Keratinocyte (primary cell): ENCODE results near the gene PADI1. TPM values are rescaled to one million over a fixed set of nuclear protein-coding genes. Genes with fewer than 3 reads are reported as not detected.

Experiments
- DNase-seq: peaks from one replicate; pipeline ENCODE4 v3.0.0-alpha.2; 2011; ENCODE audit warnings: low read depth, missing footprints, low spot score
- FAIRE-seq: peaks from 2 replicates; lab custom pipeline; 2011; peaks lifted over from hg19 to GRCh38; lab: Jason Lieb, UNC
- H2AFZ ChIP-seq: 2 replicates; pipeline ENCODE4 v1.6.0; 2012; ENCODE audit warnings: low read length, control low read depth, inconsistent platforms; ENCODE audit not compliant: control insufficient read depth
- H3K27ac ChIP-seq: 2 replicates; pipeline ENCODE4 v1.5.1; 2011; ENCODE audit warnings: low read length; ENCODE audit not compliant: control insufficient read depth, insufficient read depth
- H3K27me3 ChIP-seq: 3 replicates; pipeline ENCODE4 v1.6.0; 2011; ENCODE audit warnings: low read length; ENCODE audit not compliant: control insufficient read depth, insufficient read depth; ENCODE audit errors: extremely low read depth
- H3K36me3 ChIP-seq, 2 experiments: 2 replicates in 1 of 2; 3 replicates in 1 of 2; pipeline ENCODE4 v1.5.1; 2011; ENCODE audit warnings: low read length in 2 of 2, mild to moderate bottlenecking in 1 of 2; ENCODE audit not compliant: control insufficient read depth in 2 of 2, insufficient read depth in 2 of 2; ENCODE audit errors: extremely low read depth in 1 of 2
- H3K4me1 ChIP-seq: 3 replicates; pipeline ENCODE4 v1.5.1; 2011; ENCODE audit warnings: low read length; ENCODE audit not compliant: control insufficient read depth, insufficient read depth; ENCODE audit errors: extremely low read depth
- H3K4me2 ChIP-seq: 3 replicates; pipeline ENCODE4 v1.6.0; 2011; ENCODE audit warnings: low read depth, low read length; ENCODE audit not compliant: control insufficient read depth, insufficient read depth; ENCODE audit errors: extremely low read depth
- H3K4me3 ChIP-seq, 3 experiments: fragments of 200-600 bp in 1 of 3; sonication (generic) in 1 of 3; 2 replicates in 2 of 3; 3 replicates in 1 of 3; pipeline ENCODE4 v1.5.1; 2011 to 2016; ENCODE audit warnings: low read length in 3 of 3, mild to moderate bottlenecking in 3 of 3, control low read depth in 2 of 3, inconsistent platforms in 1 of 3, low read depth in 1 of 3, mixed read lengths in 1 of 3, mixed run types in 1 of 3, moderate library complexity in 1 of 3; ENCODE audit not compliant: control insufficient read depth in 2 of 3, insufficient read depth in 2 of 3; ENCODE audit errors: extremely low read depth in 1 of 3
- H3K79me2 ChIP-seq: 2 replicates; pipeline ENCODE4 v1.6.0; 2012; ENCODE audit warnings: low read length; ENCODE audit not compliant: control insufficient read depth, insufficient read depth
- H3K9ac ChIP-seq: 3 replicates; pipeline ENCODE4 v1.6.0; 2011; ENCODE audit warnings: low read length; ENCODE audit not compliant: control insufficient read depth, insufficient read depth; ENCODE audit errors: extremely low read depth
- H3K9me1 ChIP-seq: 3 replicates; pipeline ENCODE4 v1.6.0; 2011; ENCODE audit warnings: low read length; ENCODE audit not compliant: control insufficient read depth, insufficient read depth; ENCODE audit errors: extremely low read depth
- H3K9me3 ChIP-seq: 2 replicates; pipeline ENCODE4 v1.5.1; 2012; ENCODE audit warnings: low read depth, low read length; ENCODE audit not compliant: control insufficient read depth
- H4K20me1 ChIP-seq: 3 replicates; pipeline ENCODE4 v1.6.0; 2011; ENCODE audit warnings: low read length; ENCODE audit not compliant: control insufficient read depth, insufficient read depth; ENCODE audit errors: extremely low read depth
- CTCF ChIP-seq, 3 experiments: IDR thresholded peaks in 1 of 3; conservative IDR thresholded peaks in 1 of 3; optimal IDR thresholded peaks in 1 of 3; 2 replicates in 2 of 3; 3 replicates in 1 of 3; pipeline versions ENCODE3 to v1.5.1; 2011; ENCODE audit warnings: low read length in 3 of 3, mild to moderate bottlenecking in 3 of 3, moderate library complexity in 2 of 3, control low read depth in 1 of 3, inconsistent platforms in 1 of 3; ENCODE audit not compliant: insufficient read depth in 2 of 3; ENCODE audit errors: extremely low read depth in 1 of 3
- EZH2 ChIP-seq: IDR thresholded peaks from one replicate; pipeline ENCODE4 v1.6.1; 2012; ENCODE audit warnings: inconsistent platforms, mild to moderate bottlenecking, low read length, moderate library complexity
- dilution Hi-C: fragments of 300-500 bp; cut with MboI; formaldehyde crosslinking; loops from one replicate; pipeline ENCODE4 v1.7.0; 2020; ENCODE audit warnings: low sequenced_read_pairs; ENCODE audit not compliant: extremely low pct_ligation_motif_present
- polyA plus RNA-seq, 5 experiments: library from polyadenylated mRNA; depleted of rRNA in 3 of 5; stranded (reverse) in 3 of 5; stranded (forward) in 1 of 5; unstranded in 1 of 5; fragments of >200 nt; gene quantifications; 1 replicate in 1 of 5; 2 replicates in 3 of 5; 3 replicates in 1 of 5; pipeline versions ENCODE4 v1.2.1 to v1.2.3, GENCODE V29; 2011 to 2012; ENCODE audit warnings: missing spikeins in 2 of 5, low read depth in 1 of 5, low replicate concordance in 1 of 5

PADI1 gene
- polyA plus RNA-seq, 1 donor (not counting 4 experiments of a cell fraction or from before 2014, with no cell fraction given), result 0.96 TPM

- H2AFZ ChIP-seq, result no peak overlapping the region
Measured at GRCh38 chr1:17193222-17194132, 11.5 kb upstream of the PADI1 start.

GRCh38 chr1:17194133-17194475, 10.8 kb upstream of the PADI1 start:
- no peaks in the 10 kb centered on the region for H3K9me3 ChIP-seq
- TF ChIP-seq CTCF (optimal IDR thresholded peaks at IDR 0.05 in 1 of 3, IDR thresholded peaks at IDR 0.05 in 1 of 3, conservative IDR thresholded peaks at IDR 0.05 in 1 of 3; ENCODE audit: extremely low read depth in 1 of 3, insufficient read depth in 2 of 3, low read length in 3 of 3), result no peak
- H3K79me2 ChIP-seq, result no peaks in the 10 kb centered on the region
- dilution Hi-C loops, result no loop called here
- H3K4me2 ChIP-seq, result no peak overlapping the region
- H3K9me1 ChIP-seq, result peaks cover 2% of the 10 kb centered on the region
- H3K4me1 ChIP-seq, result peaks cover 63% of the 10 kb centered on the region
- DNase-seq (no peak), FAIRE-seq (no peak)
- no peak overlapping the region for H3K27ac ChIP-seq
- no peaks in the 10 kb centered on the region for H4K20me1 ChIP-seq
- H3K27me3 ChIP-seq, result no peaks in the 10 kb centered on the region
- no peaks in the 10 kb centered on the region for H3K36me3 ChIP-seq
- H3K4me3 ChIP-seq, result no peak overlapping the region
- no peak overlapping the region for H3K9ac ChIP-seq
- no peak overlapping the region for H2AFZ ChIP-seq

More at GRCh38 chr1:17193222-17194132, 11.5 kb upstream of the PADI1 start:
- TF ChIP-seq EZH2 (no peak), CTCF (optimal IDR thresholded peaks at IDR 0.05 in 1 of 3, IDR thresholded peaks at IDR 0.05 in 1 of 3, conservative IDR thresholded peaks at IDR 0.05 in 1 of 3; ENCODE audit: extremely low read depth in 1 of 3, insufficient read depth in 2 of 3, low read length in 3 of 3) (peak in 1 of 3 experiments; percentile 15)
- Histone ChIP-seq H3K27me3 (no peaks in the 10 kb centered on the region), H3K4me2 (peak overlapping the region; percentile 74), H3K9ac (peak overlapping the region; percentile 55), H3K9me1 (peaks cover 2% of the 10 kb centered on the region), H3K27ac (peak overlapping the region; percentile 70), H3K4me1 (peaks cover 59% of the 10 kb centered on the region), H3K79me2 (no peaks in the 10 kb centered on the region), H3K9me3 (peaks cover 5% of the 10 kb centered on the region), H3K4me3 (no peak overlapping the region), H4K20me1 (no peaks in the 10 kb centered on the region), H3K36me3 (no peaks in the 10 kb centered on the region)
- FAIRE-seq (peak; percentile 88), DNase-seq (no peak)
- dilution Hi-C loops, result no loop called here
